Suprapubic skin (tissue), 4 donors: ENCODE data around the gene GTF2H4. TPM values are rescaled to one million over a fixed set of nuclear protein-coding genes. Genes with fewer than 3 reads are reported as not detected.

ENCODE experiments used
- DNase-seq, 2 donors: peaks; one replicate each; pipeline ENCODE4 v3.0.0-alpha.2; 2019; ENCODE audit warnings: low spot score in 2 of 2
- H3K27ac ChIP-seq: fragments of 200-600 bp; sonication (generic); one replicate; pipeline ENCODE4 v1.5.1; 2019
- H3K27me3 ChIP-seq: fragments of 200-600 bp; sonication (generic); one replicate; pipeline ENCODE4 v1.5.1; 2019
- H3K36me3 ChIP-seq: fragments of 200-600 bp; sonication (generic); one replicate; pipeline ENCODE4 v1.5.1; 2019
- H3K4me1 ChIP-seq: fragments of 200-600 bp; sonication (generic); one replicate; pipeline ENCODE4 v1.5.1; 2019
- H3K4me3 ChIP-seq: fragments of 200-600 bp; sonication (generic); one replicate; pipeline ENCODE4 v1.5.1; 2019; ENCODE audit warnings: mild to moderate bottlenecking
- H3K9me3 ChIP-seq: fragments of 200-600 bp; sonication (generic); one replicate; pipeline ENCODE4 v1.5.1; 2019
- EP300 ChIP-seq: sonication (generic); formaldehyde crosslinking; IDR thresholded peaks from one replicate; pipeline ENCODE4 v1.6.1; 2017; ENCODE audit warnings: antibody characterized with exemption
- POLR2A ChIP-seq, 2 donors: fragments of 450-650 bp; IDR thresholded peaks; one replicate each; pipeline ENCODE4 v1.6.1; 2017; ENCODE audit warnings: antibody characterized with exemption in 2 of 2, mild to moderate bottlenecking in 2 of 2, moderate library complexity in 2 of 2
- POLR2AphosphoS5 ChIP-seq, 3 donors: sonication (generic); formaldehyde crosslinking; IDR thresholded peaks; one replicate each; pipeline ENCODE4 v1.6.1; 2017; ENCODE audit warnings: antibody characterized with exemption in 3 of 3
- WGBS: methylation state at CpG from one replicate; pipeline ENCODE4 v1.1.5; 2018; 5-methylcytosine and 5-hydroxymethylcytosine counted together
- total RNA-seq, 4 donors: library from RNA; depleted of rRNA; stranded (reverse); fragments of >200 nt; gene quantifications; one replicate each; pipeline ENCODE4 v1.1.0, GENCODE V29; 2016
- TF ChIP-seq, protein P1 (sequence below), 2 donors: fragments of 200-600 bp in 1 of 2; fragments of 450-650 bp in 1 of 2; sonication (generic) in 1 of 2; IDR thresholded peaks; one replicate each; pipeline ENCODE4 v1.5.1; 2016 to 2019; ENCODE audit warnings: antibody characterized with exemption in 2 of 2, mild to moderate bottlenecking in 1 of 2, moderate library complexity in 1 of 2

The GTF2H4 gene
- total RNA-seq, 4 donors from 2014 or later = 10.5 to 33.5 (median 11.3) TPM

DNA sequence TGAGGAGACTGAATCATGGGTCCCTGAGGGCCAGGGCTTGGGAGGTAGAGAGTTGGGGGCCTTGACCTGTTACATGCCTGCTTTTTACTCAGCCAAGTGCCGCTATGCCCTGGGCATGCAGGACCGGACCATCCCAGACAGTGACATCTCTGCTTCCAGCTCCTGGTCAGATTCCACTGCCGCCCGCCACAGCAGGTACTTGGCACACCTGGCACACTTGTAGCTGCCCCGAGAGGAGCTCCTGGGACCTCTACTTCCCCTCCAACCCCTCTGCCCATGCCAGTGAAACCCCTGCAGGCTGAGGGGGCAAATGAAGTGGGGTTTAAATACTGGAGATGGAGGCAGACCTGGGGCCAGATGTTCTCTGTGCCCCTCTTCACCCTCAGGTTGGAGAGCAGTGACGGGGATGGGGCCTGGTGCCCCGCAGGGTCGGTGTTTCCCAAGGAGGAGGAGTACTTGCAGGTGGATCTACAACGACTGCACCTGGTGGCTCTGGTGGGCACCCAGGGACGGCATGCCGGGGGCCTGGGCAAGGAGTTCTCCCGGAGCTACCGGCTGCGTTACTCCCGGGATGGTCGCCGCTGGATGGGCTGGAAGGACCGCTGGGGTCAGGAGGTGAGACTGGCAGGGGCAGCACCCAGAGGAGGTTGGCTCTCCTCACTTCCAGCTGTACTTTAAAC lies 19.1 kb upstream of the GTF2H4 start:
- 89% methylated on average over 3 of the region's 18 CpGs for WGBS
- Histone ChIP-seq H3K27me3 (no peaks in the 10 kb centered on the region), H3K9me3 (no peaks in the 10 kb centered on the region), H3K36me3 (peaks cover 52% of the 10 kb centered on the region), H3K27ac (no peak overlapping the region), H3K4me3 (no peak overlapping the region), H3K4me1 (peaks cover 60% of the 10 kb centered on the region)
- DNase-seq = no peak
- TF ChIP-seq, protein P1, sequence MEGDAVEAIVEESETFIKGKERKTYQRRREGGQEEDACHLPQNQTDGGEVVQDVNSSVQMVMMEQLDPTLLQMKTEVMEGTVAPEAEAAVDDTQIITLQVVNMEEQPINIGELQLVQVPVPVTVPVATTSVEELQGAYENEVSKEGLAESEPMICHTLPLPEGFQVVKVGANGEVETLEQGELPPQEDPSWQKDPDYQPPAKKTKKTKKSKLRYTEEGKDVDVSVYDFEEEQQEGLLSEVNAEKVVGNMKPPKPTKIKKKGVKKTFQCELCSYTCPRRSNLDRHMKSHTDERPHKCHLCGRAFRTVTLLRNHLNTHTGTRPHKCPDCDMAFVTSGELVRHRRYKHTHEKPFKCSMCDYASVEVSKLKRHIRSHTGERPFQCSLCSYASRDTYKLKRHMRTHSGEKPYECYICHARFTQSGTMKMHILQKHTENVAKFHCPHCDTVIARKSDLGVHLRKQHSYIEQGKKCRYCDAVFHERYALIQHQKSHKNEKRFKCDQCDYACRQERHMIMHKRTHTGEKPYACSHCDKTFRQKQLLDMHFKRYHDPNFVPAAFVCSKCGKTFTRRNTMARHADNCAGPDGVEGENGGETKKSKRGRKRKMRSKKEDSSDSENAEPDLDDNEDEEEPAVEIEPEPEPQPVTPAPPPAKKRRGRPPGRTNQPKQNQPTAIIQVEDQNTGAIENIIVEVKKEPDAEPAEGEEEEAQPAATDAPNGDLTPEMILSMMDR (IDR thresholded peaks at IDR 0.05) = no peak
- TF ChIP-seq POLR2A (IDR thresholded peaks at IDR 0.05) (no peak), POLR2AphosphoS5 (IDR thresholded peaks at IDR 0.05) (no peak), EP300 (no peak)

DNA sequence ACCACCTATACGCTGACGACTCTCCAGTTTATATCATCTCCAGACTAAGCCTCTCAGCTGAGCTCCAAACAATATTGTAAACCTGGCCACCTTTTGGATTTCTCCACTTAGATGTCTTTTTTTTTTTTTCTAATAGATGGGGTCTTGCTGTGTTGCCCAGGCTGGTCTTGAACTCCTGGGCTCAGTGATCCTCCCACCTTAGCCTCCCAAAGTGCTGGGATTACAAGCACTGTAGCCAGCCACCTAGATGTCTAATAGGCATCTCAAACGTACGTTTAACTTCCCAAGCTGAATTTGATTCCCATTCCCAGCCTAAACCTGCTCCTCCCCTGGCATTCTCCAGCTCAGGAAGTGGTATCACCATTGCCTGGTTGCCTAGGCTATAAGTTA lies 18.5 kb upstream of the GTF2H4 start:
- Histone ChIP-seq H3K4me1 (peaks cover 60% of the 10 kb centered on the region), H3K27ac (peak overlapping the region; percentile 0), H3K36me3 (peaks cover 57% of the 10 kb centered on the region), H3K9me3 (no peaks in the 10 kb centered on the region), H3K4me3 (no peak overlapping the region), H3K27me3 (no peaks in the 10 kb centered on the region)
- TF ChIP-seq EP300 = no peak
- no peak for TF ChIP-seq POLR2AphosphoS5 (IDR thresholded peaks at IDR 0.05)
- no peak for TF ChIP-seq POLR2A (IDR thresholded peaks at IDR 0.05)
- TF ChIP-seq, protein P1 (IDR thresholded peaks at IDR 0.05) = no peak
- WGBS = 62% methylated on average over 4 of the region's 4 CpGs
- no peak for DNase-seq

DNA sequence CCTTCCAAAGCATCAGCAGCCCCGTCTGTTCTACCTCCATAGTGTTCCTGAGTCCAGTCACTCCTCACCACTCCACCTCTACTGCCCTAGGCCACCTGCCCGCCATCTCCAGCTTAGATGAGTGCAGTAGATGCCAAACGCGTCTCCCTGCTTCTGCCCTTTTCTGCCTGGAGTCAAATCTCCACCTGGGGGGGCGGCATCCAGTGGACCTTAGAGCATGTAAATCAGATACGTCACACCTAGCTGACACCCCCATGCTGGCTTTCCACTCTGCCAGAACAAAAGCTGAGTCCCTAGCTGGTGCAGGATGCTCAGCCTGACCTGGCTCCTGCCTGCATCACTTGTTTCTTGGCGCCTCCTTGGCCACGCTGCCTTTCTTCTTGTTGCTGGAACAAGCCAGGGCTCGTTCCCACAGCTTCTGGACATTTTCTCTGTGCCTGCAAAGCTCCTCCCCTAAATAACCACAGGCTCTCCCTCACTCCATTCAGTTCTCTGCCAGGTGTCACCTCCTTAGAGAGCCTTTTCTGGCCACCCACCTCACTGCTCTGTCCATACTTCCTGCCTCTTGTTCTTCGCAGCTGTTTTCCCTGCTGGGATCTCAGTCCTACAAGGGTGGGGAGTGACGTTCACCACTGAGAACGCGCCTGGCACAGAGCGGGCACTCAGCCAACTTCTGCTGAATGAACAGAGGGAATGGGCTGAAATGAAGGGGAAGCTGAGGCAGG lies 17.9 kb upstream of the GTF2H4 start:
- Histone ChIP-seq H3K4me3 (no peak overlapping the region), H3K27ac (peak overlapping the region; percentile 34), H3K36me3 (peaks cover 63% of the 10 kb centered on the region), H3K4me1 (peaks cover 56% of the 10 kb centered on the region), H3K9me3 (no peaks in the 10 kb centered on the region), H3K27me3 (no peaks in the 10 kb centered on the region)
- no peak for DNase-seq
- TF ChIP-seq POLR2A (IDR thresholded peaks at IDR 0.05) = no peak
- TF ChIP-seq, protein P1 (IDR thresholded peaks at IDR 0.05) = no peak
- no peak for TF ChIP-seq EP300
- no peak for TF ChIP-seq POLR2AphosphoS5 (IDR thresholded peaks at IDR 0.05)
- 66% methylated on average over 14 of the region's 14 CpGs for WGBS

DNA sequence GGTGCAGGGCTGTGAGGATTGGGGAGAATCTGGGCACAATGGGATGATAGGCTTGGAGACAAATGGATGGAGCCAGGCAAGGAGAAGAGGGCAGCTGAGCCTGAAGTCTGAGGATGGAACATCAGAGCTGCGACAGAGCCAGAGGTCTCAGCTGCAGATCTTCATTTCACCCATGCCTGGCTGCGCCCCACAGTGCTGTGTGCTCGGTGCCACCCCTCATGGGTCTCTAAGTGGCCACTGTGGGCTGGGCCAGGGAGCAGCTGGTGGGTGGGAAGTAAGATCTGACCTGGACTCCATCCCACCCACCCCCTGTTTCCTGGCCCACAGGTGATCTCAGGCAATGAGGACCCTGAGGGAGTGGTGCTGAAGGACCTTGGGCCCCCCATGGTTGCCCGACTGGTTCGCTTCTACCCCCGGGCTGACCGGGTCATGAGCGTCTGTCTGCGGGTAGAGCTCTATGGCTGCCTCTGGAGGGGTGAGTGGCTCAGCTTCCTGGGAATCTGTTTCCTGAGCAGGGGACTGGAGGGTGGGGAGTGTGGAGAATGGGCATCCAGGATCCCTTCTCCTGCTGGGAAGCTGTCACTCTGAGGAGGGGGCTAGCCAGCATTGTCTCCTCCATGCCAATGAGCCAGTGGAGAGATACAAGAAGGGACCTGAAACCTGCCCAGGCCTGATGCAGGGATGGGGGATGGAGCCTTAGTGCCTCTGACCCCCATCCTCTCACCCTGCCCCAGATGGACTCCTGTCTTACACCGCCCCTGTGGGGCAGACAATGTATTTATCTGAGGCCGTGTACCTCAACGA lies 17.2 kb upstream of the GTF2H4 start:
- no peaks in the 10 kb centered on the region for H3K27me3 ChIP-seq
- WGBS = 74% methylated on average over 10 of the region's 12 CpGs
- TF ChIP-seq POLR2AphosphoS5 (IDR thresholded peaks at IDR 0.05) (no peak), POLR2A (IDR thresholded peaks at IDR 0.05) (no peak), EP300 (no peak)
- TF ChIP-seq, protein P1 (IDR thresholded peaks at IDR 0.05) = no peak
- peak in 1 of 2 donors; percentile 37 for DNase-seq
- H3K9me3 ChIP-seq = no peaks in the 10 kb centered on the region
- H3K4me3 ChIP-seq = no peak overlapping the region
- peaks cover 48% of the 10 kb centered on the region for H3K4me1 ChIP-seq
- peaks cover 71% of the 10 kb centered on the region for H3K36me3 ChIP-seq
- H3K27ac ChIP-seq = no peak overlapping the region

DNA sequence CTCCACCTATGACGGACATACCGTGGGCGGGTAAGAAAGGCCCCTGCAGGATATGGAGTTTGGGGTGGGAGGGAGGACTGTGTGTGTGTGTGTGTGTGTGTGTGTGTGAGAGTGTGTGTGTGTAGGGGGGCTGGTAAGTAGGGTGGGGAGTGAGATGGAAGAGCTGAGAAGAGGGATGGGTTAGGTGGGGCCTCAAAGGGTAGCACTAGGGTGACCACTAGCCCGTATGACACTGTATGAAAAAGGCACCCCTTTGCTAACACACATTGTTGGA lies 16.6 kb upstream of the GTF2H4 start:
- H3K4me3 ChIP-seq = no peak overlapping the region
- no peaks in the 10 kb centered on the region for H3K9me3 ChIP-seq
- H3K27me3 ChIP-seq = no peaks in the 10 kb centered on the region
- H3K27ac ChIP-seq = no peak overlapping the region
- TF ChIP-seq POLR2AphosphoS5 (IDR thresholded peaks at IDR 0.05) (no peak), EP300 (no peak), POLR2A (IDR thresholded peaks at IDR 0.05) (no peak)
- TF ChIP-seq, protein P1 (IDR thresholded peaks at IDR 0.05) = no peak
- H3K36me3 ChIP-seq = peaks cover 76% of the 10 kb centered on the region
- no peak for DNase-seq
- 85% methylated on average over 4 of the region's 4 CpGs for WGBS
- peaks cover 43% of the 10 kb centered on the region for H3K4me1 ChIP-seq
